GM21619 (cell line): ENCODE measurements around the gene DDX19B.
"Not testable (repeated sequence)": the region's sequence is repeated elsewhere in the genome, so short reads cannot be mapped to it uniquely, and the experiment has no call there.

Experiments used
- ATAC-seq: cut with Tn5 transposase; IDR thresholded peaks from one replicate; pipeline ENCODE4 v1.9.1; 2021; ENCODE audit not compliant: unreplicated experiment

Gene DDX19B

GRCh38 chr16:70345840-70346239, 46.9 kb downstream of the DDX19B start:
- no peak for ATAC-seq

GRCh38 chr16:70348991-70349390, 50.0 kb downstream of the DDX19B start:
- ATAC-seq: no peak

- no peak for ATAC-seq
Measured at GRCh38 chr16:70349783-70350182, 50.8 kb downstream of the DDX19B start.

DNA sequence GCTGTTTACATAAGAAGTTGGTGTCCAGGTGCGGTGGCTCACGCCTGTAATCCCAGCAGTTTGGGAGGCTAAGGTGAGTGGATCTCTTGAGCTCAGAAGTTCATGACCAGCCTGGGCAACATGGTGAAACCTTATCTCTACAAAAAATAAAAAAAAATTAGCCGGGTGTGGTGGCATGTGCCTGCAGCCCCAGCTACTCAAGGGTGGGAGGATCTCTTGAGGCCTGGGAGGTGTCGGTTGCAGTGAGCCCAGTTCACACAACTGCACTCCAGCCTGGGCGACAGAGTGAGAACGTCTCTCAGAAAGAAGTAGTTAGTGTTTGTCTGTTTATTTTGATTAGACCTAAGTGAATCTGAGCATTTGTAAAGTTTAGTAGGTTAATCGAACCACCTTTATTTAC, 60.6 kb downstream of the DDX19B start:
- ATAC-seq: no peak

- no peak for ATAC-seq
Measured at GRCh38 chr16:70364399-70364798, 65.4 kb downstream of the DDX19B start.

- ATAC-seq: not testable (repeated sequence)
Measured at GRCh38 chr16:70370145-70370544, 71.2 kb downstream of the DDX19B start.

- ATAC-seq: no peak
Measured at GRCh38 chr16:70370924-70371323, 71.9 kb downstream of the DDX19B start.

DNA sequence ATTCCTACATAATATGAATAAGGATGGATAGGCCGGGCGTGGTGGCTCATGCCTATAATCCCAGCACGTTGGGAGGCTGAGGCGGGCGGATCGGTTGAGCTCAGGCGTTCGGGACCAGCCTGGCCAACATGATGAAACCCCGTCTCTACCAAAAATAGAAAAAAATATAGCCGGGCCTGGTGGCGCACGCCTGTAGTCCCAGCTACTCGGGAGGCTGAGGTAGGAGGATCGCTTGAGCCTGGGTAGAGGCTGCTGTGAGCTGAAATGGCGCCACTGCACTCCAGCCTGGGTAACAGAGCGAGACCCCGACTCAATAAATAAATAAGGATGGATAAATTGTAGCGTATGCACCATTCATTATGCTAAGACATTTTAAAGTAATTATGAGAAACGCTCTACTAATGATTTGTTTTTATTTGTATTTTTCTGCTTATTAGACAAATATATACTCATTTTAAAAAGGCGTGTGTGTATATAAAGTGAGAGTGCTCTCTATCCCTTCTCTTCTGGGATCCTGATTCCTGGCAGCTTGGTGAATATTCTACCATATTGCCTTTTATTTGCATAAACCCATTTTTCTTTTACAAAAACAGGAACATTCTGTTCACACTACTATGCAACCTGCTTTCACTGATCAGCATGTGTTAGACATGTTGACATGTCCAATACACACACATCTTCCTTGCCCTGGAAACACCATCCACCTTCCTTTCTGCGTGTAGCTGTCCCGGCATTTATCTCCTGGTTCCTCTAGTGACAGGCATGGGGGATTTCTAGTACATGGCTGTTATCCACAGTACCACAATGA, 74.1 kb downstream of the DDX19B start:
- no peak for ATAC-seq

DNA sequence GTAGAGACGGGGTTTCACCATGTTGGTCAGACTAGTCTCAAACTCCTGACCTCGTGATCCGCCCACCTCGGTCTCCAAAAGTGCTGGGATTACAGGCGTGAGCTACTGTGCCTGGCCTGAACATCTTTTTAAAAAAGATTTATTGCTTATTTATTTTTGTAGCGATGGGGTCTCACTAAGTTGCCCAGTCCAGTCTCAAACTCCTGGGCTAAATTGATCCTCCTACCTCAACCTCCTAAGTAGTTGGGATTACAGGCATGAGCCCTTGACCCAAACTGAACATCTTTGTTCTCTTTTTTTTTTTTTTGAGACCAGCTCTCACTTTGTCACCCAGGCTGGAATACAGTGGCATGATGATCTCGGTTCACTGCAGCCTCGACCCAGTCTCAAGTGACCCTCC, 75.2 kb downstream of the DDX19B start:
- no peak for ATAC-seq

DNA sequence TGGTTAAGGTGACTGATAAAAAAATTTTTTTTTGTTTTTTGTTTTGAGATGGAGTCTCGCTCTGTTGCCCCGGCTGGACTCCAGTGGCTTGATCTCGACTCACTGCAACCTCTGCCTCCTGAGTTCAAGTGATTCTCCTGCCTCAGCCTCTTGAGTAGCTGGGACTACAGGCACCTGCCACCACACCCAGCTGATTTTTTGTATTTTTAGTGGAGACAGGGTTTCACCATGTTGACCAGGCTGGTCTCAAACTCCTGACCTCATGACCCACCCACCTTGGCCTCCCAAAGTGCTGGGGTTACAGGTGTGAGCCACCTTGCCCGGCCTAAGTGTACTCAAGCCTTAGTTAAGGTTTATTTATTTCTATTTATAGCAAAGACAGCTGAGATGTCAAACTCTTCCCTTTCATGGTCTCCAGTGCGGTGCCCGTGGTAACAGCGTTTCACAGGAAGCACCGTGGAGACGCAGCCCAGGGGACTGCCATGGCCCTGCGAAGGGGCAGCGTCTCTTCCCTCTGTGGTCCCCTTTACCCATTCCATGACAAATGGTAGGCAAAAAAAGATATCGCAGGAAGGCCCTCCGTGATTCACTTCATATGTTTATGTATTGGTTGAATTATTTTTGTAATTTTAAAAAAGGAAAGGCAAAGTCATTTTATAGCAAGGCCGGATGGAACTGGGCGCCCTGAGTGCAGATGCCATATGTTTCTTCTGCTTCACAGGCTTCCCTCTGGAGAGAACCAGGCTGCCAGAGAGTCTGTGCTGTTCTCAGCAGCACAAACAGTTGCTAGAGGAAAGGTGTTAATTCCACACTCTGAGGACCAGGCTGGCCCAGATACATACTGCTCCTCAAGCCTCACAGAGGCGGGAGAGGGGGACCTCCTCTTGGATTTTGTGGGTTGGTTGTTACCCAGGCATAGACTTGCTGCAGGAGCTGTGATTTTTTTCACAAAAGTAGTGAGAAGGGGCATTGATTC, 76.9 kb downstream of the DDX19B start:
- no peak for ATAC-seq

DNA sequence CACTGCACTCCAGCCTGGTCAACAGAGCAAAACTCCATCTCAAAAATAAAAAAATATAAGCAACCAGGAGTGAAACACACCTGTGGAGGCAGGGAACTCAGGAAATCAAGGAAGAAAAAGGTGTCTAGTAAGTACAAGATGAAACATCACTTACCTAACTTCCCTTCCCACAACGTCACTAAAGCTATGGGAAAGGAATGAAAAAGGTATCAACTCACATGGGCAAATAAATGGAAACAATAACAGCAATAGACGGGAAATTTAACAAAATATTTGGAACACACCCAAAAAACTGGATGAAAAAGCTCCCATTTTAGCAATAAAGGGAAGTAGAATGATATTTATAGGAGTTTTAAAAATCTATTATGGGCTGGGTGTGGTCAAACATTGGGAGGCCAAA, 78.8 kb downstream of the DDX19B start:
- no peak for ATAC-seq

- no peak for ATAC-seq
Measured at GRCh38 chr16:70378869-70379493, 80.0 kb downstream of the DDX19B start.

GRCh38 chr16:70380248-70380918, 81.4 kb downstream of the DDX19B start:
- ATAC-seq: peak; percentile 14

- ATAC-seq: peak; percentile 86
Measured at GRCh38 chr16:70380919-70381603, 82.1 kb downstream of the DDX19B start.

DNA sequence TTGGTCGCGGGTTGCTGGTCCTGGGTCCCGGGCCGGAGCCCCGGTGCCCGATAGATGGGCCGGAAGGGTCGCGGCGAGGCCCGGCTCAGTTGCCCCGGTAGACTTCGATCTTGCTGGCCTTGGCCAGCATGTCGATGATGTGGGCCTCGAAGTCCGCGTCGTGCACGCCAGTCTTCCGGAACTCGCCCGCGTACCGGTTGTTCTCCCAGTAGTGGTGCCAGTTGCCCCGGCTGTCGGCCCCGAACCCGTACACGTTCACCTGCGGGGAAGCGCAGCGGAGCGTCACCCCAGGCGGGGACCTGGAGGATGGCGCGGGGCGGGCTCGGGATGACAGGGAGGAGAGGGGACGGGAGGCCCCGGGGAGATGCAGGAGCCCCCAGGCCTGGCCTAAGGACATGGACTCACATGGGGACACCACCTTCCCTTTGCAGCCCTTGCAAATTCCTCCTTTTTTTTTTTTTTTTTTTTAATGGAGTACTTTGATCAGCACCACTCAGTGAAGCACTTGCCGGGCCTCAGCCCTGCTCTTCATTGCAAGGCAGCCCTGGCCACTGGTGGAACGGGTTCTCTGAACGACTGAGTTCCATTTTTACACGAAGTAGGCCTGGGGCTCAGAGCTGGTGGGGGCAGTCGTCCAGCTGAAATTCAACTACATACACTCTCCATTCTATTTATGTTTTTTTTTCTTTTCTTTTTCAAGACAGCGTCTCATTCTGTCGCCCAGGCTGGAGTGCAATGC, 82.8 kb downstream of the DDX19B start:
- no peak for ATAC-seq

DNA sequence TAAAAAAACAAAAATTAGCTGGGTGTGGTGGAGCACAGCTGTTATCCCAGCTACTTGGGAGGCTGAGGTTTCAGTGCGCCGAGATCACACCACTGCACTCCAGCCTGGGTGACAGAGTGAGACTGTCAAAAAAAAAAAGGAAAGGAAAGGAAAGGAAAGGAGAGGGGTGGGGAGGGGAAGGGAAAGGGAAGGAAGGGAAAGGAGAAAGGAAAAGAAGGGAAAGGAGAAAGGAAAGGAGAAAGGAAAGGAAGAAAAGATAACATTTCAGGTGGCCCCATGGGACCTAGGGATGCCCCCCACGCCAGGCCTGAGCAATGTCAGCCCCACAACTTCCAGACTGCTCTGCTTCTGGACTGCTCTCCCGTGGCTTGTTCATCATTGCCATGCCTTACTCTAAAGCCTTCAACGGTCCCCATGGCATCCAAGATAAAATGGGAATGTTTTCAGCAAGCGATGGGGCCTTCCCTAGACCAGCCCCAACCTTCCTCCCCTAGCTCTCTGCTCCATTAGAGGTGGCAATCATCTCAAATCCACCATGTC, 84.5 kb downstream of the DDX19B start:
- ATAC-seq: no peak
